ENCODE measurements around the gene YWHAE. TPM values are rescaled to one million over a fixed set of nuclear protein-coding genes. Genes with fewer than 3 reads are reported as not detected.
A peak's percentile ranks its signal among the peaks of the same experiment; 100 is the strongest.

The YWHAE gene
- total RNA-seq, 2 donors from 2014 or later, result 655 to 703 TPM

DNA sequence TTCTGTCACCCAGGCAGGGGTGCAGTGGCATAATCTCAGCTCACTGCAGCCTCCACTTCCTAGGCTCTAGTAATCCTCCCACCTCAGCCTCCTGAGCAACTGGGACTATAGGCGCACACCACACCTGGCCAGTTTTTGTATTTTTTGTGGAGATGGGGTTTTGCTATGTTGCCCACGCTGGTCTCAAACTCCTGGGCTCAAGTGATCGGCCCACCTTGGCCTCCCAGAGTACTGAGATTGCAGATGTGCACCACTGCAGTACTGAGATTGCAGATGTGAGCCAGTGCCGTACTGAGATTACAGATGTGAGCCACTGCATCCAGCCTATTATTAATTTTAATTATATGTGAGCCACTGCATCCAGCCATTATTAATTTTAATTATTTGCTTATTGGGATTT lies 42.2 kb upstream of the YWHAE start:
- Histone ChIP-seq H3K27ac (no peak overlapping the region), H3K36me3 (no peaks in the 10 kb centered on the region), H3K9me3 (no peaks in the 10 kb centered on the region), H3K27me3 (no peaks in the 10 kb centered on the region), H3K4me1 (peaks cover 0 to 24% of the 10 kb centered on the region in 2 donors), H3K4me3 (no peak overlapping the region)
- DNase-seq (ENCODE audit: low spot score), result no peak
- TF ChIP-seq, protein P1, sequence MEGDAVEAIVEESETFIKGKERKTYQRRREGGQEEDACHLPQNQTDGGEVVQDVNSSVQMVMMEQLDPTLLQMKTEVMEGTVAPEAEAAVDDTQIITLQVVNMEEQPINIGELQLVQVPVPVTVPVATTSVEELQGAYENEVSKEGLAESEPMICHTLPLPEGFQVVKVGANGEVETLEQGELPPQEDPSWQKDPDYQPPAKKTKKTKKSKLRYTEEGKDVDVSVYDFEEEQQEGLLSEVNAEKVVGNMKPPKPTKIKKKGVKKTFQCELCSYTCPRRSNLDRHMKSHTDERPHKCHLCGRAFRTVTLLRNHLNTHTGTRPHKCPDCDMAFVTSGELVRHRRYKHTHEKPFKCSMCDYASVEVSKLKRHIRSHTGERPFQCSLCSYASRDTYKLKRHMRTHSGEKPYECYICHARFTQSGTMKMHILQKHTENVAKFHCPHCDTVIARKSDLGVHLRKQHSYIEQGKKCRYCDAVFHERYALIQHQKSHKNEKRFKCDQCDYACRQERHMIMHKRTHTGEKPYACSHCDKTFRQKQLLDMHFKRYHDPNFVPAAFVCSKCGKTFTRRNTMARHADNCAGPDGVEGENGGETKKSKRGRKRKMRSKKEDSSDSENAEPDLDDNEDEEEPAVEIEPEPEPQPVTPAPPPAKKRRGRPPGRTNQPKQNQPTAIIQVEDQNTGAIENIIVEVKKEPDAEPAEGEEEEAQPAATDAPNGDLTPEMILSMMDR (IDR thresholded peaks at IDR 0.05), result no peak

DNA sequence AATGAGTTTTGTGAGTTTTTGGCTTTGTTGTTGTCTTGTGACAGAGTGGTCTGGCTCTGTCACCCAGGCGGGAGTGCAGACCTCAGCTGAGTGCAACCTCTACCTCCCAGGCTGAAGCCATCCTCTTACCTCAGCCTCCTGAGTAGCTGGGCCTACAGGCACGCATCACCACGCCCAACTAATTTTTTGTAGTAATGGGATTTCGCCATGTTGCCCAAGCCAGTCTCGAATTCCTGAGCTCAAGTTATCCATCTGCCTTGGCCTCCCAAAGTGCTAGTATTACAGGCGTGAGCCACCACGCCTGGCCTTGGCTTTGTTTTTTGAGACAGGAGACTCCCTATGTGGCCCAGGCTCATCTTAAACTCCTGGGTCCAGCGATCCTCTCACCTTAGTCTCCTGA lies 40.9 kb upstream of the YWHAE start:
- Histone ChIP-seq H3K9me3 (no peaks in the 10 kb centered on the region), H3K27me3 (no peaks in the 10 kb centered on the region), H3K27ac (no peak overlapping the region), H3K4me3 (no peak overlapping the region), H3K4me1 (peaks cover 0 to 14% of the 10 kb centered on the region in 2 donors), H3K36me3 (peaks cover 10% of the 10 kb centered on the region)
- TF ChIP-seq, protein P1 (IDR thresholded peaks at IDR 0.05), result no peak
- no peak for DNase-seq (ENCODE audit: low spot score)

DNA sequence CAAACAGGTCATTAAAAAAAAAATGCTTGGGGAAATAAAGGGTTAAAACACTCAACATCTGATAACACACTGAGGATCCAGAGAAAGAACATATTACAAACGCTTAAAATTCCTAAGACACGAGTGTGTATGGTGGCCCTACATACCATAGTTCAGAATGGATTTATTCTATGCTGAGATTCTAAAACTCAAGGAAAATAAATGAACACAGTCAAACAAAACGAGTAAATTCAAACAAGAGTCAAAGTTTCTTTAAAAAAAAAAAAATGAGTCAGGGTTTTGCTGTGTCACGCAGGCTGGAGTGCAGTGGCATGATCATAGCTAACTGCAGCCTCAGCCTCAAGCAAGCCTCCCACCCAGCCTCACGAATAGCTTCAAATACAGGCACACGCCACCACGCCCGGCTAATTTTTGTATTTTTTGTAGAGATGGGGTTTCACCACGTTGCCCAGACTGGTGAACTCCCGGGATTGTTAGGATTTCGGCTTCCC lies 38.6 kb upstream of the YWHAE start:
- DNase-seq (ENCODE audit: low spot score), result no peak
- TF ChIP-seq, protein P1 (IDR thresholded peaks at IDR 0.05), result no peak
- peak overlapping the region; percentile 15 to 45 for H3K27ac ChIP-seq
- H3K4me3 ChIP-seq, result no peak overlapping the region
- H3K9me3 ChIP-seq, result no peaks in the 10 kb centered on the region
- no peaks in the 10 kb centered on the region for H3K27me3 ChIP-seq
- peaks cover 31% of the 10 kb centered on the region for H3K36me3 ChIP-seq
- H3K4me1 ChIP-seq, result peaks cover 0 to 20% of the 10 kb centered on the region in 2 donors

DNA sequence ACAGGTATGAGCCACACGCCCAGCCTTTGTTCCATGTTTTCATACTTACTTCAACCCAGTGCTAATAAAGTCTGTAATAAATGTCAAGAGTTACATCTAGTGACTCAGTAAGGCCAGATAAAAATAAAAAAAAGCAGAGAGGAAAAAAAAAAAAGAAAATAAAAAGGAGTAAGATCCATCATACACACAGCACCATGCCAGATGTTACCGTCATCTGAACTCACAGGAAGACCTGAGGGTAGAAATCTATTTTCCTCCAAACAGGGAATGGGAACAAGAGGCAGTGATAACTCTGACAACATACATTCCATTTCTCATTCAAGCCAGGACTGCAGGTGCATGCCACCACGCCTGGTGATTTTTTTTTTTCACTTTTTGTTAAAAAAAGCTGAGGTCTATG lies 35.3 kb upstream of the YWHAE start:
- no peaks in the 10 kb centered on the region for H3K27me3 ChIP-seq
- H3K27ac ChIP-seq, result no peak overlapping the region
- peaks cover 0 to 33% of the 10 kb centered on the region in 2 donors for H3K4me1 ChIP-seq
- no peak for DNase-seq (ENCODE audit: low spot score)
- no peak overlapping the region for H3K4me3 ChIP-seq
- TF ChIP-seq, protein P1 (IDR thresholded peaks at IDR 0.05), result no peak
- H3K9me3 ChIP-seq, result no peaks in the 10 kb centered on the region
- peaks cover 35% of the 10 kb centered on the region for H3K36me3 ChIP-seq

DNA sequence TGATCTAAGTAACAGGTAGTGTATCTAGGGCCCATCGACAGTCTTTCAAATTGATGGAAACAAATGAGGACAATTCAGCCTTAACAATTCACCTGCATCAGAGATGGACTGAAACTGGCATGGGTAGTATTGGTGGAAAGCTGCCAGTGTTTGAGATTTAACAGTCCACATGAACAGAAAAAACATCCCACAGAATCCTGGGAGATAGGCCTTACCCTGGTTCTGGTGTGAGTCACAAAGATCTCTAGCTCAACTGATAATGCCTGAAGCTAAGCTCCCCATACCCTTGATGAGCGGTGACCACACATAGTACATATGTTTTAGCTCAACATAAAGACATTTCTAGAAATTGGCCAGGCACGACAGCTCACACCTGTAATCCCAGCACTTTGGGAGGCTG lies 34.1 kb upstream of the YWHAE start:
- Histone ChIP-seq H3K27ac (no peak overlapping the region), H3K4me3 (no peak overlapping the region), H3K9me3 (no peaks in the 10 kb centered on the region), H3K27me3 (no peaks in the 10 kb centered on the region), H3K4me1 (peaks cover 0 to 33% of the 10 kb centered on the region in 2 donors), H3K36me3 (peaks cover 38% of the 10 kb centered on the region)
- TF ChIP-seq, protein P1 (IDR thresholded peaks at IDR 0.05), result no peak
- DNase-seq (ENCODE audit: low spot score), result no peak

DNA sequence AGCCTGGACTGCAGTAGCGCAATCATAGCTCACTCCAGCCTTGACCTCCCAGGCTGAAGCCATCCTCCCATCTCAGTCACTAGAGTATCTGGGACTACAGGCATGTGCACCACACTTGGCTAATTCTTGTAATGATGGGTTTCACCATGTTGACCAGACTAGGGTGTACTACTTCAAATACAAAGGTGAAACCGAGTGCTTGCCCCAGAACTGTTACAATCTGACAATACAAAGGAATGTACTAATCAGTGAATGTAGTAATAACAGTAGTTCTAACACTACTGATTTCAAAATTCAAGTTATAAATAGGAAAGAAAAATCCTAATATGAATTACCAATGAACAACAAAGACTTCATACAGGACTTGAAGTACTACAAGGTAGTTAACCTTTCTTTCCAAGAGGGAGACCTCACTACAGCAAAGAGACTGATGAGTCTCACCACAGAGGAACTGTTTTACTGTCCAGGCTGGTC lies 31.6 kb upstream of the YWHAE start:
- Histone ChIP-seq H3K4me3 (no peak overlapping the region), H3K4me1 (peaks cover 0 to 19% of the 10 kb centered on the region in 2 donors), H3K9me3 (no peaks in the 10 kb centered on the region), H3K27ac (no peak overlapping the region), H3K27me3 (no peaks in the 10 kb centered on the region), H3K36me3 (peaks cover 47% of the 10 kb centered on the region)
- no peak for DNase-seq (ENCODE audit: low spot score)
- TF ChIP-seq, protein P1 (IDR thresholded peaks at IDR 0.05), result no peak

All from right atrium auricular region (tissue), 2 donors.